Hematopoietic multipotent progenitor cell treated with erythropoietin and hydrocortisone succinate and interleukin-3 and kit ligand, for 17 days (in vitro differentiated cells): ENCODE data around the gene INSYN1.

Source experiments
- DNase-seq: peaks from one replicate; pipeline ENCODE4 v3.0.0-alpha.2; 2015; ENCODE audit warnings: low spot score

Gene INSYN1

GRCh38 chr15:73686781-73687256, 66.3 kb downstream of the INSYN1 start:
- DNase-seq = no peak

GRCh38 chr15:73685981-73686380, 67.2 kb downstream of the INSYN1 start:
- no peak for DNase-seq
